CD8-positive, alpha-beta memory T cell (primary cell): ENCODE data around the gene TOMM40. TPM values are rescaled to one million over a fixed set of nuclear protein-coding genes. Genes with fewer than 3 reads are reported as not detected.
"Not testable (repeated sequence)": the region's sequence is repeated elsewhere in the genome, so short reads cannot be mapped to it uniquely, and the experiment has no call there.

Experiments used
- CTCF ChIA-PET: fragments of 350-600 bp; sonication (Branson Sonifier 250); formaldehyde crosslinking; loops from one replicate; lab custom pipeline; 2021; ENCODE audit warnings: antibody characterized with exemption; lab: Charles Lee
- POLR2A ChIA-PET: fragments of 350-600 bp; sonication (Branson Sonifier 250); formaldehyde crosslinking; loops from one replicate; lab custom pipeline; 2021; ENCODE audit warnings: antibody characterized with exemption; lab: Charles Lee
- DNase-seq, 5 donors: peaks; one replicate each; pipeline versions ENCODE4 v3.0.0 to v3.0.0-alpha.2; 2020 to 2022; ENCODE audit warnings: mixed read lengths in 1 of 5
- H3K27ac ChIP-seq: one replicate; pipeline ENCODE4 v1.7.0; 2013; ENCODE audit warnings: low read depth, mild to moderate bottlenecking, low read length, moderate library complexity
- H3K27me3 ChIP-seq: 2 replicates; pipeline ENCODE4 v1.7.0; 2013; ENCODE audit warnings: low read length, mild to moderate bottlenecking; ENCODE audit not compliant: insufficient read depth, poor library complexity, severe bottlenecking
- H3K36me3 ChIP-seq: 2 replicates; pipeline ENCODE4 v1.7.0; 2013; ENCODE audit warnings: mild to moderate bottlenecking, low read length, moderate library complexity; ENCODE audit not compliant: insufficient read depth
- H3K4me1 ChIP-seq: 2 replicates; pipeline ENCODE4 v1.7.0; 2013; ENCODE audit warnings: mild to moderate bottlenecking, low read length, moderate library complexity; ENCODE audit not compliant: insufficient read depth
- H3K4me3 ChIP-seq: 2 replicates; pipeline ENCODE4 v1.7.0; 2013; ENCODE audit warnings: mild to moderate bottlenecking, low read length
- H3K9me3 ChIP-seq: 2 replicates; pipeline ENCODE4 v1.7.0; 2013; ENCODE audit warnings: mild to moderate bottlenecking, low read length
- H3K27ac Mint-ChIP-seq, 8 donors: one replicate each; pipeline ENCODE4 v1.8.0; 2020 to 2021; ENCODE audit warnings: mixed read lengths in 8 of 8, mild to moderate bottlenecking in 6 of 8, inconsistent platforms in 3 of 8, moderate library complexity in 3 of 8
- H3K27me3 Mint-ChIP-seq, 2 donors: one replicate each; pipeline ENCODE4 v1.8.0; 2020 to 2021; ENCODE audit warnings: mixed read lengths in 2 of 2, mild to moderate bottlenecking in 1 of 2, moderate library complexity in 1 of 2
- H3K36me3 Mint-ChIP-seq, 3 donors: one replicate each; pipeline ENCODE4 v1.8.0; 2020 to 2021; ENCODE audit warnings: mixed read lengths in 3 of 3, inconsistent platforms in 1 of 3, mild to moderate bottlenecking in 1 of 3
- H3K4me1 Mint-ChIP-seq, 3 donors: one replicate each; pipeline ENCODE4 v1.8.0; 2020 to 2021; ENCODE audit warnings: mixed read lengths in 3 of 3, inconsistent platforms in 1 of 3, mild to moderate bottlenecking in 1 of 3
- H3K4me3 Mint-ChIP-seq, 7 donors: one replicate each; pipeline ENCODE4 v1.8.0; 2020 to 2021; ENCODE audit warnings: mixed read lengths in 7 of 7, mild to moderate bottlenecking in 6 of 7, moderate library complexity in 4 of 7, inconsistent platforms in 2 of 7
- H3K9me3 Mint-ChIP-seq, 5 donors: one replicate each; pipeline ENCODE4 v1.8.0; 2020 to 2022; ENCODE audit warnings: mixed read lengths in 5 of 5, mild to moderate bottlenecking in 3 of 5, moderate library complexity in 2 of 5, inconsistent platforms in 1 of 5
- polyA plus RNA-seq: library from polyadenylated mRNA; unstranded; fragments of 300-500 nt; fragmentation: Illumina TruSeq; gene quantifications from one replicate; pipeline ENCODE4 v1.2.3, GENCODE V29; 2021
- total RNA-seq, 2 experiments: library from RNA; stranded (reverse); gene quantifications; one replicate each; pipeline ENCODE4 v1.2.3, GENCODE V29; 2021

Gene TOMM40
- total and polyA plus RNA-seq, 3 experiments from 2014 or later: 41.4 to 218 (median 211) TPM

DNA sequence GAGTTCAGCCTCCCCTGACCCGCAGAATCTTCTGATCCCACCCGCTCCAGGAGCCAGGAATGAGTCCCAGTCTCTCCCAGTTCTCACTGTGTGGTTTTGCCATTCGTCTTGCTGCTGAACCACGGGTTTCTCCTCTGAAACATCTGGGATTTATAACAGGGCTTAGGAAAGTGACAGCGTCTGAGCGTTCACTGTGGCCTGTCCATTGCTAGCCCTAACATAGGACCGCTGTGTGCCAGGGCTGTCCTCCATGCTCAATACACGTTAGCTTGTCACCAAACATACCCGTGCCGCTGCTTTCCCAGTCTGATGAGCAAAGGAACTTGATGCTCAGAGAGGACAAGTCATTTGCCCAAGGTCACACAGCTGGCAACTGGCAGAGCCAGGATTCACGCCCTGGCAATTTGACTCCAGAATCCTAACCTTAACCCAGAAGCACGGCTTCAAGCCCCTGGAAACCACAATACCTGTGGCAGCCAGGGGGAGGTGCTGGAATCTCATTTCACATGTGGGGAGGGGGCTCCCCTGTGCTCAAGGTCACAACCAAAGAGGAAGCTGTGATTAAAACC, 13.5 kb downstream of the TOMM40 start:
- Mint-ChIP-seq H3K27me3 (peaks cover 20 to 22% of the 10 kb centered on the region in 2 donors), H3K36me3 (peaks cover 0 to 34% (median 4%) of the 10 kb centered on the region in 3 donors), H3K9me3 (no peaks in the 10 kb centered on the region), H3K27ac (peak overlapping the region in 1 of 8 donors; percentile 41), H3K4me3 (no peak overlapping the region), H3K4me1 (peaks cover 3 to 15% (median 7%) of the 10 kb centered on the region in 3 donors)
- no peaks in the 10 kb centered on the region for H3K9me3 ChIP-seq
- peaks cover 10% of the 10 kb centered on the region for H3K27me3 ChIP-seq
- ChIA-PET CTCF (interaction anchor here (0.8 to 4.2 kb wide), 7 partner anchors 9 to 434 kb away, joined by 3 to 13 read pairs (median 3); partner anchors contain the start of genes APOC1, PPP1R37 and TOMM40), POLR2A (no interaction called here)
- no peak for DNase-seq
- no peak overlapping the region for H3K27ac ChIP-seq
- H3K4me3 ChIP-seq: no peak overlapping the region
- H3K36me3 ChIP-seq: peaks cover 3% of the 10 kb centered on the region
- peaks cover 6% of the 10 kb centered on the region for H3K4me1 ChIP-seq

DNA sequence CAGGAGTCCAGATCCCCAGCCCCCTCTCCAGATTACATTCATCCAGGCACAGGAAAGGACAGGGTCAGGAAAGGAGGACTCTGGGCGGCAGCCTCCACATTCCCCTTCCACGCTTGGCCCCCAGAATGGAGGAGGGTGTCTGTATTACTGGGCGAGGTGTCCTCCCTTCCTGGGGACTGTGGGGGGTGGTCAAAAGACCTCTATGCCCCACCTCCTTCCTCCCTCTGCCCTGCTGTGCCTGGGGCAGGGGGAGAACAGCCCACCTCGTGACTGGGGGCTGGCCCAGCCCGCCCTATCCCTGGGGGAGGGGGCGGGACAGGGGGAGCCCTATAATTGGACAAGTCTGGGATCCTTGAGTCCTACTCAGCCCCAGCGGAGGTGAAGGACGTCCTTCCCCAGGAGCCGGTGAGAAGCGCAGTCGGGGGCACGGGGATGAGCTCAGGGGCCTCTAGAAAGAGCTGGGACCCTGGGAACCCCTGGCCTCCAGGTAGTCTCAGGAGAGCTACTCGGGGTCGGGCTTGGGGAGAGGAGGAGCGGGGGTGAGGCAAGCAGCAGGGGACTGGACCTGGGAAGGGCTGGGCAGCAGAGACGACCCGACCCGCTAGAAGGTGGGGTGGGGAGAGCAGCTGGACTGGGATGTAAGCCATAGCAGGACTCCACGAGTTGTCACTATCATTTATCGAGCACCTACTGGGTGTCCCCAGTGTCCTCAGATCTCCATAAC, 14.5 kb downstream of the TOMM40 start, which contains the start of gene APOE:
Gene APOE, plus strand, starts transcription at position 360 of the 724 bp plus-strand sequence. CDS start 829 bp downstream, outside the sequence.
- H3K9me3 Mint-ChIP-seq: no peaks in the 10 kb centered on the region
- peaks cover 6% of the 10 kb centered on the region for H3K4me1 ChIP-seq
- H3K4me1 Mint-ChIP-seq: peaks cover 3 to 15% (median 7%) of the 10 kb centered on the region in 3 donors
- peaks cover 0 to 25% (median 2%) of the 10 kb centered on the region in 3 donors for H3K36me3 Mint-ChIP-seq
- H3K27ac Mint-ChIP-seq: peak within 1 kb of the TSS in 3 of 8 donors; percentile 47 to 75 (median 74)
- ChIA-PET POLR2A (no interaction called here), CTCF (interaction anchor here (1.1 to 4.2 kb wide), 2 partner anchors 15 to 433 kb away, joined by 3 to 13 read pairs; partner anchors contain the start of gene TOMM40)
- H3K27me3 ChIP-seq: peaks cover 10% of the 10 kb centered on the region
- H3K27ac ChIP-seq: peak within 1 kb of the TSS; percentile 79
- no peaks in the 10 kb centered on the region for H3K36me3 ChIP-seq
- no peaks in the 10 kb centered on the region for H3K9me3 ChIP-seq
- no peak for DNase-seq
- peaks cover 22 to 26% of the 10 kb centered on the region in 2 donors for H3K27me3 Mint-ChIP-seq
- H3K4me3 ChIP-seq: no peak within 1 kb of the TSS
- H3K4me3 Mint-ChIP-seq: peak within 1 kb of the TSS in 2 of 7 donors; percentile 29 to 32

DNA sequence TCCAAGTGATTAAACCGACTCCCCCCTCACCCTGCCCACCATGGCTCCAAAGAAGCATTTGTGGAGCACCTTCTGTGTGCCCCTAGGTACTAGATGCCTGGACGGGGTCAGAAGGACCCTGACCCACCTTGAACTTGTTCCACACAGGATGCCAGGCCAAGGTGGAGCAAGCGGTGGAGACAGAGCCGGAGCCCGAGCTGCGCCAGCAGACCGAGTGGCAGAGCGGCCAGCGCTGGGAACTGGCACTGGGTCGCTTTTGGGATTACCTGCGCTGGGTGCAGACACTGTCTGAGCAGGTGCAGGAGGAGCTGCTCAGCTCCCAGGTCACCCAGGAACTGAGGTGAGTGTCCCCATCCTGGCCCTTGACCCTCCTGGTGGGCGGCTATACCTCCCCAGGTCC, 16.6 kb downstream of the TOMM40 start:
- no peak overlapping the region for H3K4me3 Mint-ChIP-seq
- DNase-seq: no peak
- Histone ChIP-seq H3K27me3 (peaks cover 10% of the 10 kb centered on the region), H3K36me3 (no peaks in the 10 kb centered on the region), H3K27ac (no peak overlapping the region), H3K4me3 (no peak overlapping the region), H3K4me1 (peaks cover 6% of the 10 kb centered on the region), H3K9me3 (no peaks in the 10 kb centered on the region)
- CTCF ChIA-PET: no interaction called here
- no peaks in the 10 kb centered on the region for H3K9me3 Mint-ChIP-seq
- peaks cover 31 to 37% of the 10 kb centered on the region in 2 donors for H3K27me3 Mint-ChIP-seq
- H3K36me3 Mint-ChIP-seq: peaks cover 0 to 5% (median 2%) of the 10 kb centered on the region in 3 donors
- POLR2A ChIA-PET: no interaction called here
- no peak overlapping the region for H3K27ac Mint-ChIP-seq
- H3K4me1 Mint-ChIP-seq: peaks cover 3 to 15% (median 7%) of the 10 kb centered on the region in 3 donors

DNA sequence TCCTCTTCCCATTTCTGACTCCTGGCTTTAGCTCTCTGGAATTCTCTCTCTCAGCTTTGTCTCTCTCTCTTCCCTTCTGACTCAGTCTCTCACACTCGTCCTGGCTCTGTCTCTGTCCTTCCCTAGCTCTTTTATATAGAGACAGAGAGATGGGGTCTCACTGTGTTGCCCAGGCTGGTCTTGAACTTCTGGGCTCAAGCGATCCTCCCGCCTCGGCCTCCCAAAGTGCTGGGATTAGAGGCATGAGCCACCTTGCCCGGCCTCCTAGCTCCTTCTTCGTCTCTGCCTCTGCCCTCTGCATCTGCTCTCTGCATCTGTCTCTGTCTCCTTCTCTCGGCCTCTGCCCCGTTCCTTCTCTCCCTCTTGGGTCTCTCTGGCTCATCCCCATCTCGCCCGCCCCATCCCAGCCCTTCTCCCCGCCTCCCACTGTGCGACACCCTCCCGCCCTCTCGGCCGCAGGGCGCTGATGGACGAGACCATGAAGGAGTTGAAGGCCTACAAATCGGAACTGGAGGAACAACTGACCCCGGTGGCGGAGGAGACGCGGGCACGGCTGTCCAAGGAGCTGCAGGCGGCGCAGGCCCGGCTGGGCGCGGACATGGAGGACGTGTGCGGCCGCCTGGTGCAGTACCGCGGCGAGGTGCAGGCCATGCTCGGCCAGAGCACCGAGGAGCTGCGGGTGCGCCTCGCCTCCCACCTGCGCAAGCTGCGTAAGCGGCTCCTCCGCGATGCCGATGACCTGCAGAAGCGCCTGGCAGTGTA, 17.2 kb downstream of the TOMM40 start:
- Histone ChIP-seq H3K4me3 (no peak overlapping the region), H3K27me3 (peaks cover 10% of the 10 kb centered on the region), H3K27ac (no peak overlapping the region), H3K4me1 (peaks cover 6% of the 10 kb centered on the region), H3K36me3 (no peaks in the 10 kb centered on the region), H3K9me3 (no peaks in the 10 kb centered on the region)
- Mint-ChIP-seq H3K27me3 (peaks cover 31 to 42% of the 10 kb centered on the region in 2 donors), H3K9me3 (no peaks in the 10 kb centered on the region), H3K27ac (peak overlapping the region in 1 of 8 donors; percentile 19), H3K4me3 (no peak overlapping the region), H3K4me1 (peaks cover 3 to 15% (median 7%) of the 10 kb centered on the region in 3 donors), H3K36me3 (peaks cover 0 to 2% (median 2%) of the 10 kb centered on the region in 3 donors)
- DNase-seq: no peak
- CTCF ChIA-PET: interaction anchor here (0.9 kb wide), 1 partner anchor 15 kb away, joined by 4 read pairs; no protein-coding TSS in a partner anchor
- POLR2A ChIA-PET: no interaction called here

DNA sequence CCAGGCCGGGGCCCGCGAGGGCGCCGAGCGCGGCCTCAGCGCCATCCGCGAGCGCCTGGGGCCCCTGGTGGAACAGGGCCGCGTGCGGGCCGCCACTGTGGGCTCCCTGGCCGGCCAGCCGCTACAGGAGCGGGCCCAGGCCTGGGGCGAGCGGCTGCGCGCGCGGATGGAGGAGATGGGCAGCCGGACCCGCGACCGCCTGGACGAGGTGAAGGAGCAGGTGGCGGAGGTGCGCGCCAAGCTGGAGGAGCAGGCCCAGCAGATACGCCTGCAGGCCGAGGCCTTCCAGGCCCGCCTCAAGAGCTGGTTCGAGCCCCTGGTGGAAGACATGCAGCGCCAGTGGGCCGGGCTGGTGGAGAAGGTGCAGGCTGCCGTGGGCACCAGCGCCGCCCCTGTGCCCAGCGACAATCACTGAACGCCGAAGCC, 17.8 kb downstream of the TOMM40 start:
- no peaks in the 10 kb centered on the region for H3K9me3 Mint-ChIP-seq
- Histone ChIP-seq H3K4me3 (no peak overlapping the region), H3K9me3 (no peaks in the 10 kb centered on the region), H3K27me3 (peaks cover 10% of the 10 kb centered on the region), H3K4me1 (peaks cover 6% of the 10 kb centered on the region), H3K27ac (no peak overlapping the region), H3K36me3 (no peaks in the 10 kb centered on the region)
- DNase-seq: no peak
- peaks cover 3 to 11% (median 7%) of the 10 kb centered on the region in 3 donors for H3K4me1 Mint-ChIP-seq
- ChIA-PET POLR2A (no interaction called here), CTCF (interaction anchor here (0.9 kb wide), 1 partner anchor 16 kb away, joined by 4 read pairs; no protein-coding TSS in a partner anchor)
- H3K27ac Mint-ChIP-seq: no peak overlapping the region
- no peak overlapping the region for H3K4me3 Mint-ChIP-seq
- H3K36me3 Mint-ChIP-seq: no peaks in the 10 kb centered on the region
- peaks cover 34 to 47% of the 10 kb centered on the region in 2 donors for H3K27me3 Mint-ChIP-seq

DNA sequence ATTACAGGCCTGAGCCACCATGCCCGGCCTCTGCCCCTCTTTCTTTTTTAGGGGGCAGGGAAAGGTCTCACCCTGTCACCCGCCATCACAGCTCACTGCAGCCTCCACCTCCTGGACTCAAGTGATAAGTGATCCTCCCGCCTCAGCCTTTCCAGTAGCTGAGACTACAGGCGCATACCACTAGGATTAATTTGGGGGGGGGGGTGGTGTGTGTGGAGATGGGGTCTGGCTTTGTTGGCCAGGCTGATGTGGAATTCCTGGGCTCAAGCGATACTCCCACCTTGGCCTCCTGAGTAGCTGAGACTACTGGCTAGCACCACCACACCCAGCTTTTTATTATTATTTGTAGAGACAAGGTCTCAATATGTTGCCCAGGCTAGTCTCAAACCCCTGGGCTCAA, 18.7 kb downstream of the TOMM40 start:
- H3K27ac Mint-ChIP-seq: no peak overlapping the region
- peaks cover 6 to 19% (median 8%) of the 10 kb centered on the region in 3 donors for H3K4me1 Mint-ChIP-seq
- POLR2A ChIA-PET: no interaction called here
- H3K27me3 Mint-ChIP-seq: peaks cover 36 to 51% of the 10 kb centered on the region in 2 donors
- no peaks in the 10 kb centered on the region for H3K9me3 ChIP-seq
- no peak overlapping the region for H3K4me3 ChIP-seq
- H3K36me3 ChIP-seq: no peaks in the 10 kb centered on the region
- no peak overlapping the region for H3K4me3 Mint-ChIP-seq
- no peak for DNase-seq
- CTCF ChIA-PET: no interaction called here
- no peak overlapping the region for H3K27ac ChIP-seq
- H3K36me3 Mint-ChIP-seq: no peaks in the 10 kb centered on the region
- no peaks in the 10 kb centered on the region for H3K9me3 Mint-ChIP-seq
- H3K4me1 ChIP-seq: peaks cover 7% of the 10 kb centered on the region
- H3K27me3 ChIP-seq: peaks cover 10% of the 10 kb centered on the region

DNA sequence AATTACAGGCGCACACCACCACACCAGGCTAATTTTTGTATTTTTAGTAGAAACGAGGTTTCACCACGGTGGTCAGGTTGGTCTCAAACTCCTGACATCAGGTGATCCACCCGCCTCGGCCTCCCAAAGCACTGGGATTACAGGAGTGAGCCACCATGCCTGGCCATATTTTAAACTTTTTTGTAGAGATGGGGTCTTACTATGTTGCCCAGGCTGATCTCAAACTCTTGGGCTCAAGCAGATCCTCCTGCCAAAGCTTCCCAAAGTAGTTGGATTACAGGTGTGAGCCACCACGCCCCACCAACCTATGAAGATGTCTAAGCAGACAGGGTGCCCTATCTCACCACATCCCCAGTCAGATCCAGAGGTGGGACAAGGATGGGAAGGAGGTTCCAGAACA, 20.8 kb downstream of the TOMM40 start:
- H3K27me3 Mint-ChIP-seq: peaks cover 25 to 39% of the 10 kb centered on the region in 2 donors
- H3K27me3 ChIP-seq, H3K27ac ChIP-seq, H3K4me3 ChIP-seq, H3K4me1 ChIP-seq, H3K9me3 ChIP-seq, H3K4me1 Mint-ChIP-seq, H3K36me3 ChIP-seq, H3K4me3 Mint-ChIP-seq, DNase-seq, H3K36me3 Mint-ChIP-seq, POLR2A ChIA-PET, H3K9me3 Mint-ChIP-seq, H3K27ac Mint-ChIP-seq: not testable (repeated sequence)
- CTCF ChIA-PET: interaction anchor here (3.2 kb wide), 1 partner anchor 9 kb away, joined by 11 read pairs; no protein-coding TSS in a partner anchor
